Posterior vena cava (tissue), 2 donors: Measurements from ENCODE around the gene PPP2R1B. TPM values are rescaled to one million over a fixed set of nuclear protein-coding genes. Genes with fewer than 3 reads are reported as not detected.

Source experiments
- DNase-seq: peaks from one replicate; pipeline ENCODE4 v3.0.0-alpha.2; 2020; ENCODE audit warnings: low spot score
- intact Hi-C, 2 donors: fragments of 100-400 bp; cut with DNase I; formaldehyde crosslinking; loops; one replicate each; pipeline versions ENCODE4 v1.14.1 to v1.14.2; 2022 to 2023
- total RNA-seq, 2 donors: library from RNA; stranded (reverse); fragmentation: NEBNext Ultra II Directional; extraction: Animal tissue kit (Norgen Biotek cat#: 25700); gene quantifications; one replicate each; pipeline ENCODE4 v1.2.1, GENCODE V29; 2021
- donor health status: DM: yes; HTN: yes; CAD: no.
- donor health status: DM: yes; HTN: yes; CAD: no.

PPP2R1B gene
- total RNA-seq, 2 donors from 2014 or later, result 16.7 to 22.5 TPM

- no peak for DNase-seq
- intact Hi-C loops, result loop anchor here in 1 of 2 donors (2.0 kb wide), 1 partner anchor 26 kb away; no protein-coding TSS in a partner anchor
Observed at GRCh38 chr11:111762526-111762925, 3.7 kb downstream of the PPP2R1B start.

- DNase-seq, result no peak
- intact Hi-C loops, result no loop called here
Observed at GRCh38 chr11:111761036-111761435, 5.2 kb downstream of the PPP2R1B start.

DNA sequence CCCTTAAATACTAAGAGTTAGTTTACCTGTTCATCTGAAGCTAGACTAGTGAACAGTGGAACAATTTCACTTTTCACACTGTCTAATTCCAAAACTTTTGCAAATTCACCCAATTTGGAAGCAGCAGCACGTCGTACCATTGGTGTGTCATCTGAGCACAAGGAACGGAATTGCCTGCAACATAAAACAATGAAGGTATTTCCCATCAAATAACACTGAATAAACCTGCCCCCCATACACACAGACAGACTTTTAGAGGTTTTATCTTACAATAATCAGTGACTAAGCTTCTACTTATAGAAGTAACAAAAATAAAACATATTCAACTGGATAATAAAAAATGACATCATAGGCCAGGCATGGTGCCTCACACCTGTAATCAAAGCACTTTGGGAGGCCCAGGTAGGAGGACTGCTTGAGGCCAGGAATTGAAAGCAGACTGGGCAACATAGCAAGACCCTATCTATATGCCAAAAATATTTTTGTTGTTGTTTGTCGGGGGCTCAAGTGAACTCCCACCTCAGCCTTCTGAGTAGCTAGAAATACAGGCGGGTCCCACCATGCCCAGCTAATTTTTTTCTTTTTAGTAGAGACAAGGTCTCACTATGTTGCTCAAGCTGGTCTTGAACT is 6.3 kb downstream of the PPP2R1B start:
- no peak for DNase-seq
- intact Hi-C loops, result no loop called here

DNA sequence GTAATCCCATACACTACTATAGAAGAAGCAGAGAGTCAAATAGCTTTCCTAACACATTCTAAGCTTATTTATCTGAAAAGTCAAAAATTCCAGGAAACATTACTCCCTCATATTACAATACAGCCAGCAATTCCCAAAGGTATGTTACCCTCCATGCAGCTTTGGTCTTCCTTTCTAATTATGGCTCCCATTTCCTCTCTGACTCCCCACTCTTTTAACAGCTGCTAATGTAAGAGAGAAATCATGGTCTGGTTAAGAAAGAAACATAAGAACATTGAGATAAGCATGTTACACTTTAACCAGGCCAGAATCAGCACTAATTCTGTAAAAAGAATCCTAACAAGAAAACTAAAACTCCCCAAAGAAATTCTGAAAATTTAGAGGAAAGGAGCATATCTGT is 6.8 kb downstream of the PPP2R1B start:
- intact Hi-C loops, result no loop called here
- no peak for DNase-seq

GRCh38 chr11:111756097-111756496 is 10.1 kb downstream of the PPP2R1B start:
- intact Hi-C loops, result no loop called here
- DNase-seq, result no peak

GRCh38 chr11:111749646-111750045 is 16.5 kb downstream of the PPP2R1B start:
- intact Hi-C loops, result no loop called here

GRCh38 chr11:111748035-111748804 is 18.0 kb downstream of the PPP2R1B start:
- intact Hi-C loops, result no loop called here
- no peak for DNase-seq

More at GRCh38 chr11:111749646-111750045, 16.5 kb downstream of the PPP2R1B start:
- DNase-seq, result no peak

DNA sequence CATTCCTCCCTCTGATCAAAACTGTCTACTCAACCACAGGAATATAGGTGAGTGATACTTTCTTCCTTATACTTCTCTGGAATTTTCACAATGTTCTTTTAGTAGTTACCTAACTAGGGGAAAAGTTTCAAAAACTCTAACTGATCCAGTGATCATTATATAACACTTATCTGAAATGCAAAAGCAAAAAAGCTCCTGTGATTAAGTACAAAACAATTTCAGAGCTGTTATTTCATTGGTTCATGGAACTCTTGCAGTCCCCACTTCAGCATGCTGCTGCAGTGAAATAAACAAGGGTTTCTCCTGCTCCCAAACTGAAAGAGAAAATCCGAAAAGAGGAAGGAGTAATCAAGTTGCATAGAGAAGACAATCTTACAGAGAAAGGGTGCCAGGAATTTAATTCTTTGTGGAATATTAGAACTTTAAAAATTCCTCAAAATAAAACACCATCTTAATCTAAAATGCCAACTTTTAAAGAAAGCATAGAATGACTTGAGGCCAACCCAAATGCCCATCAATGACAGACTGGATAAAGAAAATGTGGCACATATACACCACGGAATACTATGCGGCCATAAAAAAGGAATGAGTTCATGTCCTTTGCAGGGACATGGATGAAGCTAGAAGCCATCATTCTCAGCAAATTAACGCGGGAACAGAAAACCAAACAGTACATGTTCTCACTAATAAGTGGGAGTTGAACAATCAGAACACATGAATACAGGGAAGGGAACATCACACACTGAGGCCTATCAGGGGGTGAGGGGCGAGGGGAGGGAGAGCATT is 20.3 kb downstream of the PPP2R1B start:
- no peak for DNase-seq
- intact Hi-C loops, result no loop called here

DNA sequence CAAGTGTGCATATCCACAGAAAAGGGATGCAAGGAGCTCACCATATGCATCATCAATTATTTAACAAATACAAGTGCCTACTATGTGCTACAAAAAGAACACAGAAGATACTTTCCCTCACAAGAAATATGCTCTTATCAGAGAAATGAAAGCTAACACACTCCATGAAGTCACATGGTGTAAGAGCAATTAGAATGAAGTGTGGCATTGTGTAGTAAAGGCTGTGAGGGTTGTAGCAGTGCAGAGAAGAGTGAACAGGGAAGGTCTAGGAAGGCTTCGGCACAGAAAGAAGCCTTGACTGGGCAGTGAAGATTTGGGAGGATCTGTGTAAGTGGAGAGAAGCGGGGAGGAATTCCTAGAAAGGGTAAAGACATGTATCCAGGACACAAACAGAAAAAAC is 22.5 kb downstream of the PPP2R1B start:
- no peak for DNase-seq
- intact Hi-C loops, result no loop called here

DNA sequence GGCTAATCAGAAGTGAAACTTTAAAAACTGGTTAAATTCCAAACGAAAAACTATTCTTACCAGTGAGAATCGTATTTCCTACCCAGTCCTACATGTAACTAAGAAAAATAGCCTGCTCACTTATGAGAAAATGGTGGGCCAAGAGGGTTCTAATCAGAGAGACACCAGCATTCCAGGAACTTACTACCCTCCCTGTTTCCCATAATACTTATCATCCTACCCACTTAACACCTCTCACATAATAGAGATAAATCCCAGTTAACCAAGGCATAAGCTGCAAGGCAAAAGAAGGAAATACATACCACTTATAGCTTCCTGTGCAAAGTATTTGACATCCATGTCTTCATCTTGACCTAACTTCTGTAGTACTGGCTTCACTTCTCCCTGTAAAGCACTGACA is 24.4 kb downstream of the PPP2R1B start:
- no peak for DNase-seq
- intact Hi-C loops, result no loop called here

GRCh38 chr11:111739299-111739698 is 26.9 kb downstream of the PPP2R1B start:
- no peak for DNase-seq
- intact Hi-C loops, result no loop called here

GRCh38 chr11:111737444-111738210 is 28.6 kb downstream of the PPP2R1B start:
- DNase-seq, result peak; percentile 79
- intact Hi-C loops, result loop anchor here in 1 of 2 donors (2.0 kb wide), 1 partner anchor 25 kb away; no protein-coding TSS in a partner anchor

GRCh38 chr11:111736621-111737443 is 29.4 kb downstream of the PPP2R1B start:
- intact Hi-C loops, result loop anchor here in 1 of 2 donors (2.0 kb wide), 1 partner anchor 26 kb away; no protein-coding TSS in a partner anchor
- no peak for DNase-seq

- intact Hi-C loops, result loop anchor here in 1 of 2 donors (2.0 kb wide), 1 partner anchor 27 kb away; no protein-coding TSS in a partner anchor
- no peak for DNase-seq
Observed at GRCh38 chr11:111736181-111736590, 30.0 kb downstream of the PPP2R1B start.

DNA sequence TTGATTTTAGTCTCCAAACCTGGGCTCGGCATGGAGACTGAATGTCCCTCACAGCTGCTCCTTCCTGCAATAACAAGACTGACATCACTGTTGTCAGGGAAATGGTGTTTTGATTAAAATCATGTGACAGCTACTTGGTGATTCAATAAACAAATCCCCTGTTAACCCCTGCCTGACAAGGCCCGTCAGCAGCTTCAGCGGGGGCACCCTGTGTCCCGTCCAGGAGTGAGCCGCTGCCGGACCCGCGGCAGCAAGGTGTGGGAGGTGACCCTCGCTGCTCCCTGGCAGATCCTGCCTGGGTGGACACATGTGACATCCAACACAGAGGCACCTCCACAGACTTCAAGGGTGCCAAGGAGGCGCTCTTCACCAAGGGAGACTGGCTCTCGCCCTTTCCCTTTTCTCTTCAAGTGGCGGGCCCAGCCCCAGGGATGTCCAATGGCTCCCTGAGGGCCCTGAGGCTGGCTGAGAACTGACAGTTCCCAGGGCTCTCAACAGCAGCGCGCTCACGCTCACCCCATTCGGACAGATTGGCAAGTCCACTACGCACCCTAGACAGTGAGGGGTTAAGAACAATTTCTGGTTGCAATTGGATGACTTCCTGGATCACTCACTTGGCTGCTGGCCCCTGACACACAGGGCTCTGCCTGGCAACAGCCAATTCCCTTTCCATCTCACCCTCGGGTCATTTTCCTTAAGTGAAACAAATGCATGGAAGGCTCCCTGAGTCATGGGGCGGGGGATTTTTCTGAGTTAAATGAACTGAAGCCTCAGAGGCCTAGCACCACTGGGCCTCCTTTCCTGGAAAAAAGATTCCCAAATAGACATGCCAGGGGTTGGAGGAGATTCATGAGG is 30.7 kb downstream of the PPP2R1B start:
- DNase-seq, result peak; percentile 92
- intact Hi-C loops, result loop anchor here in 1 of 2 donors (2.0 kb wide), 1 partner anchor 27 kb away; no protein-coding TSS in a partner anchor

DNA sequence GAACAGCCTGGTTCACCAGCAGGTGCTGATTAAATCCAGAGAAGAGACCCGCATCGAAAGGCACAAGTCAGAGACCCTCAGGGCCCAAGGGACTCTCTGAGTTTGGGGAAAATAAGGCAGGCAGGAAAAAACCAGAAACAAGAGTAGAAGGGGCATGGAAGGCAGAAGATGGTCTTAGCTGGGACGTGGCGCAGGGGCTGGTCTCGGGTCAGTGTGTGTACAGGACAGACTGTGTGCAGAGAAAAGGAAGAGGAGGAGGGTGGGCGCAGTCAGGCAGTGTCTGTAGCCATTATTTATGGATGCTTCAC is 31.3 kb downstream of the PPP2R1B start:
- DNase-seq, result no peak
- intact Hi-C loops, result loop anchor here in 1 of 2 donors (5.0 kb wide), 1 partner anchor 32 kb away; the partner anchor contains the start of gene PPP2R1B
